ENCODE data around the gene ZMIZ2.

ZMIZ2 gene

DNA sequence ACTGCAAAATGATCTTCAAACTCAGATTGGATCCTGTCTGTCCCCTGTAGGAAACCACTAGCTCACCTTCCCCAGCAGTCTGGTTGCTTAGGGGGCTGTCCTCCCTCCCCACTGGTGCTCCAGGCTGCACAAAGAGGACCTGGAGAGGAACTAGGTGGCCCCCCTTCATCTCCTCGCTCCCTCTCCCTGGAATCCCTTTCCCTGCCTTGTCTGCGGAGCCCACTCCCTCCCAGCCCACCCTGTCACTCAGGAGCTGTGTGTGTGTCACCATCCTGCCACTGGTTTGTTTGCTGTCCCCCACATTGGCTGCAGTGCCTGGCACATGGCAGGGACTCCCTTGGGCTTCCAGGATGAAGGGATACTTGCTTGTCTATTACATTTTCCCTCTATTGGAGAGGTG lies 35.5 kb upstream of the ZMIZ2 start:
- Histone ChIP-seq H3K9me3 (ENCODE audit: insufficient read depth, low read length) (no peaks in the 10 kb centered on the region), H3K4me2 (ENCODE audit: low read length) (no peak overlapping the region), H3K4me3 (ENCODE audit: low read length) (no peak overlapping the region), H3K36me3 (replicated peaks; ENCODE audit: low read depth, low read length) (no peaks in the 10 kb centered on the region), H3K79me2 (ENCODE audit: low read length) (no peaks in the 10 kb centered on the region), H3K27ac (ENCODE audit: low read length) (no peak overlapping the region), H3K9ac (ENCODE audit: low read length) (no peak overlapping the region), H3K27me3 (ENCODE audit: low read depth, low read length) (no peaks in the 10 kb centered on the region), H3K4me1 (ENCODE audit: low read length) (no peaks in the 10 kb centered on the region), H2AFZ (ENCODE audit: low read depth, low read length) (no peak overlapping the region), H4K20me1 (ENCODE audit: insufficient read depth, low read length) (no peaks in the 10 kb centered on the region)
- TF ChIP-seq EZH2phosphoT487 (IDR thresholded peaks at IDR 0.05; ENCODE audit: low read depth): no peak
- TF ChIP-seq, protein P1, sequence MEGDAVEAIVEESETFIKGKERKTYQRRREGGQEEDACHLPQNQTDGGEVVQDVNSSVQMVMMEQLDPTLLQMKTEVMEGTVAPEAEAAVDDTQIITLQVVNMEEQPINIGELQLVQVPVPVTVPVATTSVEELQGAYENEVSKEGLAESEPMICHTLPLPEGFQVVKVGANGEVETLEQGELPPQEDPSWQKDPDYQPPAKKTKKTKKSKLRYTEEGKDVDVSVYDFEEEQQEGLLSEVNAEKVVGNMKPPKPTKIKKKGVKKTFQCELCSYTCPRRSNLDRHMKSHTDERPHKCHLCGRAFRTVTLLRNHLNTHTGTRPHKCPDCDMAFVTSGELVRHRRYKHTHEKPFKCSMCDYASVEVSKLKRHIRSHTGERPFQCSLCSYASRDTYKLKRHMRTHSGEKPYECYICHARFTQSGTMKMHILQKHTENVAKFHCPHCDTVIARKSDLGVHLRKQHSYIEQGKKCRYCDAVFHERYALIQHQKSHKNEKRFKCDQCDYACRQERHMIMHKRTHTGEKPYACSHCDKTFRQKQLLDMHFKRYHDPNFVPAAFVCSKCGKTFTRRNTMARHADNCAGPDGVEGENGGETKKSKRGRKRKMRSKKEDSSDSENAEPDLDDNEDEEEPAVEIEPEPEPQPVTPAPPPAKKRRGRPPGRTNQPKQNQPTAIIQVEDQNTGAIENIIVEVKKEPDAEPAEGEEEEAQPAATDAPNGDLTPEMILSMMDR (IDR thresholded peaks at IDR 0.05; ENCODE audit: low read depth, low read length): no peak

- H3K4me1 ChIP-seq (ENCODE audit: low read length): no peaks in the 10 kb centered on the region
- no peaks in the 10 kb centered on the region for H3K27me3 ChIP-seq (ENCODE audit: low read depth, low read length)
- H3K4me3 ChIP-seq (ENCODE audit: low read length): no peak overlapping the region
- no peaks in the 10 kb centered on the region for H3K79me2 ChIP-seq (ENCODE audit: low read length)
- H2AFZ ChIP-seq (ENCODE audit: low read depth, low read length): no peak overlapping the region
- no peaks in the 10 kb centered on the region for H4K20me1 ChIP-seq (ENCODE audit: insufficient read depth, low read length)
- H3K4me2 ChIP-seq (ENCODE audit: low read length): no peak overlapping the region
- H3K36me3 ChIP-seq (replicated peaks; ENCODE audit: low read depth, low read length): no peaks in the 10 kb centered on the region
- no peaks in the 10 kb centered on the region for H3K9me3 ChIP-seq (ENCODE audit: insufficient read depth, low read length)
- no peak for TF ChIP-seq EZH2phosphoT487 (IDR thresholded peaks at IDR 0.05; ENCODE audit: low read depth)
- TF ChIP-seq, protein P1 (IDR thresholded peaks at IDR 0.05; ENCODE audit: low read depth, low read length): no peak
- no peak overlapping the region for H3K27ac ChIP-seq (ENCODE audit: low read length)
- no peak overlapping the region for H3K9ac ChIP-seq (ENCODE audit: low read length)
Observed at GRCh38 chr7:44713680-44714335, 34.8 kb upstream of the ZMIZ2 start.

- H3K27ac ChIP-seq (ENCODE audit: low read length): no peak overlapping the region
- H3K36me3 ChIP-seq (replicated peaks; ENCODE audit: low read depth, low read length): no peaks in the 10 kb centered on the region
- H3K9ac ChIP-seq (ENCODE audit: low read length): no peak overlapping the region
- H3K27me3 ChIP-seq (ENCODE audit: low read depth, low read length): no peaks in the 10 kb centered on the region
- no peaks in the 10 kb centered on the region for H4K20me1 ChIP-seq (ENCODE audit: insufficient read depth, low read length)
- no peak overlapping the region for H3K4me2 ChIP-seq (ENCODE audit: low read length)
- TF ChIP-seq EZH2phosphoT487 (IDR thresholded peaks at IDR 0.05; ENCODE audit: low read depth): no peak
- TF ChIP-seq, protein P1 (IDR thresholded peaks at IDR 0.05; ENCODE audit: low read depth, low read length): no peak
- no peak overlapping the region for H2AFZ ChIP-seq (ENCODE audit: low read depth, low read length)
- no peak overlapping the region for H3K4me3 ChIP-seq (ENCODE audit: low read length)
- H3K79me2 ChIP-seq (ENCODE audit: low read length): no peaks in the 10 kb centered on the region
- peaks cover 5% of the 10 kb centered on the region; the same call in 1 of the 2 replicates for H3K9me3 ChIP-seq (ENCODE audit: insufficient read depth, low read length)
- H3K4me1 ChIP-seq (ENCODE audit: low read length): no peaks in the 10 kb centered on the region
Observed at GRCh38 chr7:44716205-44716604, 32.4 kb upstream of the ZMIZ2 start.

DNA sequence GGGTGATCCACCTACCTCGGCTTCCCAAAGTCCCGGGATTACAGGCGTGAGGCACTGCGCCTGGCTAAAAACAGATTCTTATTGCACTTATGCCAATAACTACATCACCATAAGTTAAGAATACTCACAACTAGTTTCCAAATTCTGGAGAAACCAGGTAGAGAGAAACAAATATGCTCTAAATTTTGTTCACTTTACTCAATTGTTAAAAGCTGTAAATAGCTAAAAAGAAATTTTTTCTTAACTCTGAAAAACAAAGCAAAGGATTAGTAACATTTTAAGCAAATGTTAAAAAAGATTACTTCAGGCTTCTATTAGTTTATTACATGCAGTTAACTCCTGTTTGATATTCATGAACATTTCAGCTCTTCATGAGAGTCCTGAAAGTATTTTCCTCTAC lies 28.3 kb upstream of the ZMIZ2 start:
- no peak overlapping the region for H2AFZ ChIP-seq (ENCODE audit: low read depth, low read length)
- peaks cover 5% of the 10 kb centered on the region; the same call in 1 of the 2 replicates for H3K9me3 ChIP-seq (ENCODE audit: insufficient read depth, low read length)
- no peaks in the 10 kb centered on the region for H3K36me3 ChIP-seq (replicated peaks; ENCODE audit: low read depth, low read length)
- no peak overlapping the region for H3K4me3 ChIP-seq (ENCODE audit: low read length)
- no peaks in the 10 kb centered on the region for H3K4me1 ChIP-seq (ENCODE audit: low read length)
- no peaks in the 10 kb centered on the region for H4K20me1 ChIP-seq (ENCODE audit: insufficient read depth, low read length)
- H3K9ac ChIP-seq (ENCODE audit: low read length): no peak overlapping the region
- no peaks in the 10 kb centered on the region for H3K27me3 ChIP-seq (ENCODE audit: low read depth, low read length)
- H3K79me2 ChIP-seq (ENCODE audit: low read length): no peaks in the 10 kb centered on the region
- no peak for TF ChIP-seq EZH2phosphoT487 (IDR thresholded peaks at IDR 0.05; ENCODE audit: low read depth)
- TF ChIP-seq, protein P1 (IDR thresholded peaks at IDR 0.05; ENCODE audit: low read depth, low read length): no peak
- H3K4me2 ChIP-seq (ENCODE audit: low read length): no peak overlapping the region
- no peak overlapping the region for H3K27ac ChIP-seq (ENCODE audit: low read length)

Measured in OCI-LY3 (cell line).